Activated T-cell treated with anti-CD3 and anti-CD28 coated beads for 4 hours (primary cell): ENCODE results near the gene DCLK3.

Experiments
- DNase-seq: peaks from one replicate; pipeline ENCODE4 v3.0.0-alpha.2; 2020

The DCLK3 gene

GRCh38 chr3:36762918-36763849 is 1.2 kb downstream of the DCLK3 start:
- DNase-seq = no peak

- DNase-seq = no peak
Measured at GRCh38 chr3:36761779-36762178, 2.6 kb downstream of the DCLK3 start.

GRCh38 chr3:36756269-36756668 is 8.1 kb downstream of the DCLK3 start:
- DNase-seq = no peak

GRCh38 chr3:36751326-36751725 is 13.0 kb downstream of the DCLK3 start:
- no peak for DNase-seq

- DNase-seq = no peak
Measured at GRCh38 chr3:36750737-36751136, 13.6 kb downstream of the DCLK3 start.

GRCh38 chr3:36744763-36745162 is 19.6 kb downstream of the DCLK3 start:
- DNase-seq = no peak

DNA sequence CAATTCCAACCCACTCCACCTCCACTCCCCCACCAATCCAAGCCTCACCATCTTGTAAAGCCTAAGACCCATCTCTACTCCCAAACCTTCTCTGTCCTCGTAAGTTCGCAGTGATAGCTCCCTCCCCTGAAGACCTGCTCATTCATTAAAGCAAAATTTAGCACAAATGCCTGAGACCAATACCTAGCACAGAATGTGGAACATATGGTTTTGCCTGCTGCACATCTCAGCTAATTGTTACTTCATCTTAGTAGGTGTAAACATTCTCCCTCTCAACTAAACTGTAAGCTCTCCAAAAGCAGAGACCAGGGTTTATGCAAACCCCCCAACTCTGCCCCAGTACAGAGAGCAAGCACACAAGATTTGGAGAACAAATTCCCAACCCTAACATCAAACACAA is 20.5 kb downstream of the DCLK3 start:
- DNase-seq = no peak

DNA sequence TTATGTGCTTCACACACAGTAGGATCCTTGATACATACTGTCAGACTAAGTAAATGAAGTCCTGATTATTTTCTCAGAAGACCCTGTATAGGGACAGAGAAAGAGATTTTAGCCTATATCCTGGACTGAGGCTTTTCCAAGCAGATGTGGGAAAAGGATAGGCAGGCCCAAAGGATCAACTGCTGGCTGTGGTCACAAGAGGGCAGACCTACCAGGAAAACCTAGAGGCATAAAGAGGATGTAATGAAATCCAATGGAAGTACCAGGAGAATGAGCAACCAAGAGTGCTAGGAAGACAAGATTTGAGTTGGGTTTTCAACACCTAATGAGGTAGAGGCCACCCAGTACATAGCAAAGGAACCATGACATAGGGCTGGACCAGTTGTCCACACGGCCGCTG is 23.1 kb downstream of the DCLK3 start:
- no peak for DNase-seq

- DNase-seq = no peak
Measured at GRCh38 chr3:36740787-36741186, 23.6 kb downstream of the DCLK3 start.

GRCh38 chr3:36738702-36739101 is 25.7 kb downstream of the DCLK3 start:
- DNase-seq = no peak

GRCh38 chr3:36736301-36736700 is 28.1 kb downstream of the DCLK3 start:
- DNase-seq = no peak

- no peak for DNase-seq
Measured at GRCh38 chr3:36734742-36735141, 29.6 kb downstream of the DCLK3 start.

DNA sequence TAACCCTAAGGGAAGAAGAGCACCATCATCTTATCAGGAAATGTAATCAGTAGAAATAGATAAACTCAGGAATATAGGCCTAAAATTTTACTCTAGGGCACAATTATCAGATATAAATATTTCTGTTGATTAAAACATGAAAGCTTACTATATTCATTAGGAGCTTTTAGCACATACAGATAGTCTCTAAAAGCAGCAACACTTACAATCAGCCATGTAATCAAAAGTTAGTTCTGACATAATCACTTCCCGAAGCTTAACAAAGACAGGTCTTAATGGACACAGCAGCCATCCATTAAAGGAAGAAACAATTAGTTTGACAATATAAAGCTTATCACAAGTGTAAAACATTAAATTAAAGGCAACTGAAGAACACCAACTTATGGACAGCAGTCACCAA is 30.6 kb downstream of the DCLK3 start:
- DNase-seq = no peak

DNA sequence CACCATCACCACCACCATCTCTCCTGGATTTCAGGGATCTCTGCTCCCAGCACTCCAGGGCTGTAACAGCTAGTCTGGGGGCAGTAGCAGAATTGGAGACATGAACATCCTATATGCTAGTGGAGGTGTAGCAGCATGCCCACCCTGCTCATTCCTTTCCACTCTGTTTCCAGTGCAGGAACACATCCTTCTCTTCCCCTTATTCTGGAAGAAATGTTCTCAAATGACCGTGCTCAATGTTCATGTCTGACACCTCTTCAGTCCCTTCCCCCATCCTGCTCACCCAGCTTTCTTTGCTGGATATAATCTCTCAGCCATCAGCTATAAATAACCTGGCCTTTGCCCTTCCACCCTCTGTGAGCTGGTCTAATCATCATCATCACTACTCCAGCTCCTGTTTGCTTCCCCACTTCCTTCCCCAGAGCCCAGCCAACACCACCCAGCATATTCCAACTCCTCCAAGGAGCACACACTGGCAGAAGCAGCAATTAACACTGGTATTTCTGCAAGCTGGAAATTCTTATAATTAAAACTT is 31.1 kb downstream of the DCLK3 start:
- no peak for DNase-seq

- DNase-seq = no peak
Measured at GRCh38 chr3:36730966-36731365, 33.4 kb downstream of the DCLK3 start.

DNA sequence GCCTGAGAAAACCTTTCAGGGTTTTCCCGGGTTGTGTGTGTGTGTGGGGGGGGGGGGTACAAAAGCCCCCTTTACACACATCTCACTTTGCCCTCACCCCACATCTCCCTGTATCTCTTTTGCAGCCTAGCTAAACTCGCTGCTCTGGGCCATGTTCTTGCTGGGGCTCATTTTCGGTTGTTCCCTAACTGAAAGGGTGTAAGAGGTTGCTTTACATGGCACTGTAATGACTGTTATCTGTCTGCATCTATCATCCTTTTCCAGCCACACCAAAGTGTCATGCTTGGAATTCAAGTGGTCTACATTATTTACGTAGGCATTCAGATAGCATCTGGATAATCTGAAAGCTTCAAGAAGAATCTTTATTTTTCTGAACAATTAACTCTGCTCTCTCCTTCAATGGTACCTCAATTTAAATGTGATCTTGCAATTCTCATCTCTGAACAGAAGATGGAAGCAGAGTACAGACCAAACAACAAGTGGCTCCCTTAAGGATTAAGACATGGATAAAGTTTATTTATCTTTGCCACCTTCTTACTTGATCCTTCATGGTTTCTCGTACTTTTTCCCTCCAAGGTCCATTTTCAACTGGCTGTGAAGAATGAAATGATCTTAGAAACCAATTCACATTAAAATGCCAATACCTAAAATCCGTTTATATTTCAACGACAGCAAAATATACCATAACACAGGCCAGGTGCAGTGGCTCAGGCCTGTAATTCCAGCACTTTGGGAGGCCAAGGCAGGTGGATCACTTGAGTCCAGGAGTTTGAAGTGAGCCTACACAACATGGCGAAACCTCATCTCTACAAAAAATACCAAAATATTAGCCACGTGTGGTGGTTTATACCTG is 34.9 kb downstream of the DCLK3 start:
- DNase-seq = no peak

- no peak for DNase-seq
Measured at GRCh38 chr3:36714343-36715086, 49.8 kb downstream of the DCLK3 start.

DNA sequence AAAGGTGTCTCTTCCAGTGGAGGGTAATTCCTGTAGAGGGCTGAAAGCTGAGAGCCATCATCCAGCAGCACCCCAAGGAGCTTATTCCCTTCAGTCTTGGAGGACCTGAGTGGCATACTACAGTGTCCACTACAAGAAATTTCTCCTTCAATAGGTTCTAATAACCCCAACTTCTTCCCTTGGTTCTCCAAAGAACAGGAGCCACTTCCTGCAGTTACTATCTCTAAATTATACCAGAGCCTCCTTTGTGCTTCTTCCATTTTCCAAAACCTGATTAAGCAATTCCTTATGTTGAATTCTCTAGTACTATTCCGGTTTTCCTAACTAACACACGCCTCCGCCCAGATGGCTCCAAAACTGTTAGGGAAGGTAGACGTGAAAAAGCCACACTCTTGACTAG is 50.4 kb downstream of the DCLK3 start:
- no peak for DNase-seq

DNA sequence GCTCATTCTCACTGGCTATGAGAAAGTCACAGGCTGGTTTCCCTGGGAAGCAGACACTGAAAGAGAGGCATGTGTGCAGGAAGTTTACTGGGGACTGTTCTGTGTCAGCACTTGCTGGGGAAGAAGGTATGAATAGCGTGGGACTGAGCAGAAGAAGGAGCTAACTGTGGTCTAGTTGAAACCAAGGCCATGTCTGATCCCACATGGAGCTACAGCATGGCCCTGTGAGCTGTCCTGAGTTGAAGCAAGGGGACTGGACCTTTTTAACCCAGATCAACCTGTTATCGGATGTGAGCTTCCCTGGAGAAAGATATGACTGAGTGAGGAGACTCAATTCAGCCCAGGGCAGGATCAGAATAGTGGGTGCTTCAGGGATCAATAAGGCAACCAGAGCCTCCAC is 53.7 kb downstream of the DCLK3 start:
- no peak for DNase-seq

DNA sequence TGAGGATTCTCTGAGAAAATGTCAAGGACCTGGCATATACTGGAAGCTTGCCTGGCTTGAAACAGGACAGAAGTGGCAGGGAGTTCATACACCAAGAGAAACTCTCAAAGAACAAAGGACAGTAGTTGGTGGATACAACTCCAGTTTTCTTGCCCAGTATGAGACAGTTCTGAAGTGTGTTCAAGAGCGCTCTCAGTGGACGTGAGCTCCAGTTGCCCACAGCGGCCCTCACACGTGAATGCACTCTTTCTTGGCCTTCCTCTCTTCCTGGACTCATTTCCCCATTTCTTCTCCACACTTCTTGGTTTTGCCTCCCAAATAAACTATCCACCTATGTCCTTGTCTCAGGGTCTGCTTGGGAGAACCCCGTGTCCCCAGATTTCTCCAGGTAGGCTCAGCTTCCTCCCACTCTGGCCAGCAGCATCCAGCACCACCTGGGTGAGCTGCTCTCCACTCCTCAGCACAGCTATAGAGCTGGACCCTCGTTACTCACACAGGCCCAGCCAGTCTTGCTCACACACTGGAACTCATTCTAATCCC is 54.5 kb downstream of the DCLK3 start:
- DNase-seq = no peak

- DNase-seq = no peak
Measured at GRCh38 chr3:36709281-36709680, 55.1 kb downstream of the DCLK3 start.

DNA sequence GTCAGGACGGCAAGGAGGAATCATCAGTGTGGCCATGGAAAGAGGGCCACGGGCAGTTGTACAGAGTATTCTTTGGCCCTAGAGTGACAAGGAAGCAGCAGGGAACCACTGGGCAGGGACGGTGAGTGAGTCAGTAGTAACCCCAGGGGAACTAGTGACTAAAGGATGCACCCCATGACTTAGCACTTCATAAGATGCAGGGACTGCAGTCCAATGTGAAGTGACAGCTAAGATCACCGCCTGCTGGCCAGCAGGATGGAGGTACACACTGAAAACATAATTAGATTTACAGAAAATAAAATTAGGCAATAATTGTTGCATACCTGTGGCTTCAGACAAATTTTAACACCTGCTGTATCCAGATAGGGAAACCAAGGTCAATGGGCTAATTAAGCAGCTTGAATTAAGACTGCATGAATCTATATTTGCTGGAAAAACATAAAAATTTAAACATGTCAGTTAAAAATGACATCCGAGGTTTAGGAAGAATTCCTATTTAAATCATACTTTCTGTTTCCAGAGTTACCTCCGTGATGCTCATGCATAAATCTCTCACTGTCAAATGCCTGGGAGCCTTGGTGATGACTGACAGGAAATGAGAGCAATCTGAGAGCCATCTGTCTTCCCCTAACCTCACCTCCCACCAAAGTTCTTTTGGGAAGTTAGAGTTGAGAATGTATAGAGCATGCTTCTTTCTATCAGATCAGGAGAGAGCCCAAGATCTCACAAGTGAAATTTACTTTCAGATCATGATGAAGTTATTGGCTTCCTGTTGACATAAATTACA is 56.5 kb downstream of the DCLK3 start:
- DNase-seq = no peak
